ENCODE data around the gene LINS1.

DNA sequence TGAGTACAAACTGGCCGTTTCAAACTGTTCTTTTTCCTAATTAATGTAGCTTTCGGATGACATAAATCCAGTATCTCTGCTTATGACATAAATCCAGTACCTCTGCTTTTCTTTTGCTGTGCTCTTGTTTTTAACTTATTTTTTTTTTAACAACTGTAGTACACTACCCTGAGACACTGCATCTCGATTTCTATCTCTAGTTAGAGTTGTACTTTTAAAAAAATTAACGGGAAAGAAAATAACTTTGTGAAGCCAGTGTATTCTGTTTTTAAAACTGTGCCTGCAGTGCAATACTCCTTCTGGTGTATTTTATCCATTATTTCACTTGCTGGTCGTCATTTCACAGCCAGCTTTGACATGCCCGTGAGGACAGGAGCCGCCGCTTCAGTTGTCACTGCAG lies 47.0 kb upstream of the LINS1 start:
- TF ChIP-seq, protein P1, sequence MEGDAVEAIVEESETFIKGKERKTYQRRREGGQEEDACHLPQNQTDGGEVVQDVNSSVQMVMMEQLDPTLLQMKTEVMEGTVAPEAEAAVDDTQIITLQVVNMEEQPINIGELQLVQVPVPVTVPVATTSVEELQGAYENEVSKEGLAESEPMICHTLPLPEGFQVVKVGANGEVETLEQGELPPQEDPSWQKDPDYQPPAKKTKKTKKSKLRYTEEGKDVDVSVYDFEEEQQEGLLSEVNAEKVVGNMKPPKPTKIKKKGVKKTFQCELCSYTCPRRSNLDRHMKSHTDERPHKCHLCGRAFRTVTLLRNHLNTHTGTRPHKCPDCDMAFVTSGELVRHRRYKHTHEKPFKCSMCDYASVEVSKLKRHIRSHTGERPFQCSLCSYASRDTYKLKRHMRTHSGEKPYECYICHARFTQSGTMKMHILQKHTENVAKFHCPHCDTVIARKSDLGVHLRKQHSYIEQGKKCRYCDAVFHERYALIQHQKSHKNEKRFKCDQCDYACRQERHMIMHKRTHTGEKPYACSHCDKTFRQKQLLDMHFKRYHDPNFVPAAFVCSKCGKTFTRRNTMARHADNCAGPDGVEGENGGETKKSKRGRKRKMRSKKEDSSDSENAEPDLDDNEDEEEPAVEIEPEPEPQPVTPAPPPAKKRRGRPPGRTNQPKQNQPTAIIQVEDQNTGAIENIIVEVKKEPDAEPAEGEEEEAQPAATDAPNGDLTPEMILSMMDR (IDR thresholded peaks at IDR 0.05) = no peak
- no peak for TF ChIP-seq POLR2A (IDR thresholded peaks at IDR 0.05)
